K562 (cell line): ENCODE results near the gene C2orf42. TPM values are rescaled to one million over a fixed set of nuclear protein-coding genes. Genes with fewer than 3 reads are reported as not detected.

Experiments
- ATF6 ChIP-seq: sonication (generic); formaldehyde crosslinking; IDR thresholded peaks from 2 replicates; pipeline ENCODE4 v1.4.0; 2020; ENCODE audit warnings: mild to moderate bottlenecking, missing genetic modification reagents
- BCOR ChIP-seq: fragments of 450-650 bp; IDR thresholded peaks from 2 replicates; pipeline ENCODE4 v1.6.1; 2016
- BRF1 ChIP-seq: IDR thresholded peaks from 3 replicates; pipeline ENCODE4 v1.6.1; 2011; ENCODE audit warnings: borderline replicate concordance, mild to moderate bottlenecking; ENCODE audit not compliant: insufficient read length; ENCODE audit errors: extremely low read depth
- CHD2 ChIP-seq: IDR thresholded peaks from 2 replicates; pipeline ENCODE4 v1.6.1; 2011; ENCODE audit warnings: low read depth, low read length
- CHD4 ChIP-seq: fragments of 200-600 bp; sonication (generic); IDR thresholded peaks from 3 replicates; pipeline ENCODE4 v1.6.1; 2012; ENCODE audit warnings: low read depth, mild to moderate bottlenecking, mixed read lengths, low read length, inconsistent platforms; ENCODE audit not compliant: insufficient read depth, insufficient replicate concordance, poor library complexity, severe bottlenecking
- FIP1L1 ChIP-seq: fragments of 200-400 bp; formaldehyde crosslinking; IDR thresholded peaks from 2 replicates; pipeline ENCODE4 v1.6.1; 2018; ENCODE audit warnings: mild to moderate bottlenecking, low read depth, low read length; ENCODE audit not compliant: poor library complexity, severe bottlenecking
- ILK ChIP-seq: fragments of 450-650 bp; IDR thresholded peaks from 2 replicates; pipeline ENCODE4 v1.6.1; 2016; ENCODE audit warnings: missing genetic modification characterization, low read depth, mild to moderate bottlenecking, missing compliant biosample characterization, moderate library complexity, borderline replicate concordance
- KHSRP ChIP-seq: fragments of 450-650 bp; IDR thresholded peaks from 2 replicates; pipeline ENCODE4 v1.6.1; 2017
- MYBL2 ChIP-seq, 2 experiments: fragments of 450-650 bp in 1 of 2; sonication (generic) in 1 of 2; formaldehyde crosslinking in 1 of 2; IDR thresholded peaks; 2 replicates each; pipeline versions ENCODE4 v1.6.1 to v1.8.1; 2017 to 2022; ENCODE audit warnings: borderline replicate concordance in 1 of 2, inconsistent platforms in 1 of 2, low read depth in 1 of 2, mild to moderate bottlenecking in 1 of 2, missing genetic modification reagents in 1 of 2, moderate library complexity in 1 of 2
- RB1 ChIP-seq: fragments of 450-650 bp; IDR thresholded peaks from 2 replicates; pipeline ENCODE4 v1.6.1; 2017; ENCODE audit warnings: low read depth, mild to moderate bottlenecking
- SFPQ ChIP-seq: fragments of 200-400 bp; formaldehyde crosslinking; IDR thresholded peaks from 2 replicates; pipeline ENCODE4 v1.6.1; 2017; ENCODE audit warnings: mild to moderate bottlenecking, low read depth, low read length, moderate library complexity
- SIN3A ChIP-seq, 2 experiments: fragments of 150-350 bp in 1 of 2; IDR thresholded peaks; 2 replicates each; pipeline ENCODE4 v1.6.1; 2011 to 2016; ENCODE audit warnings: borderline replicate concordance in 2 of 2, low read depth in 2 of 2, low read length in 2 of 2, mild to moderate bottlenecking in 2 of 2, moderate library complexity in 2 of 2; ENCODE audit not compliant: control insufficient read depth in 1 of 2
- SLC30A9 ChIP-seq: fragments of 250-450 bp; sonication (Bioruptor Pico); IDR thresholded peaks from 2 replicates; pipeline ENCODE4 v1.8.0; 2022; ENCODE audit warnings: mild to moderate bottlenecking, moderate library complexity
- SMAD3 ChIP-seq: fragments of 450-650 bp; formaldehyde crosslinking; conservative IDR thresholded peaks from 2 replicates; pipeline ENCODE4 v1.4.0; 2020; ENCODE audit warnings: mild to moderate bottlenecking
- TSC22D4 ChIP-seq: fragments of 450-650 bp; IDR thresholded peaks from 2 replicates; pipeline ENCODE4 v1.6.1; 2016; ENCODE audit warnings: missing genetic modification characterization, missing biosample characterization, control low read depth
- ZC3H11A ChIP-seq: IDR thresholded peaks from 2 replicates; pipeline ENCODE4 v1.6.1; 2012; ENCODE audit warnings: low read depth, low read length, improper control_type of control experiment
- ZNF431 ChIP-seq: sonication (generic); formaldehyde crosslinking; IDR thresholded peaks from 2 replicates; pipeline ENCODE4 v1.8.0; 2022; ENCODE audit warnings: mild to moderate bottlenecking, missing genetic modification reagents
- ZNF785 ChIP-seq: fragments of 250-450 bp; sonication (Bioruptor Pico); IDR thresholded peaks from 2 replicates; pipeline ENCODE4 v1.4.0; 2020; ENCODE audit warnings: mild to moderate bottlenecking
- polyA plus RNA-seq, 8 experiments: library from polyadenylated mRNA; depleted of rRNA in 4 of 8; stranded (reverse) in 5 of 8; unstranded in 3 of 8; fragments of >200 nt; fragmentation: Nextera tagmentation in 2 of 8; fragmentation: Illumina TruSeq in 1 of 8; extraction: Ambion mirVana in 2 of 8; extraction: Trizol in 1 of 8; gene quantifications; 2 replicates each; pipeline versions ENCODE4 v1.2.1 to v1.2.3, GENCODE V29; 2011 to 2014; ENCODE audit warnings: inconsistent platforms in 1 of 8, missing spikeins in 1 of 8
- total RNA-seq, 7 experiments: library from RNA; depleted of rRNA in 6 of 7; stranded (reverse); fragments of >200 nt in 6 of 7; fragmentation: Illumina TruSeq in 2 of 7; extraction: Trizol in 2 of 7; gene quantifications; 2 replicates each; pipeline versions ENCODE4 v1.2.1 to v1.2.3, GENCODE V29; 2011 to 2021; ENCODE audit warnings: low replicate concordance in 1 of 7
- TF ChIP-seq, protein P1 (sequence below): fragments of 200-800 bp; sonication (Bioruptor generic); IDR thresholded peaks from 2 replicates; pipeline ENCODE4 v1.6.1; 2017; ENCODE audit warnings: missing genetic modification characterization, missing compliant biosample characterization
- TF ChIP-seq, protein P2 (sequence below): fragments of 450-650 bp; formaldehyde crosslinking; conservative IDR thresholded peaks from 2 replicates; pipeline ENCODE4 v1.4.0; 2022; ENCODE audit warnings: mild to moderate bottlenecking, missing genetic modification characterization

C2orf42 gene
- total and polyA plus RNA-seq, 9 of the 15 experiments (the other 6 are each of a cell fraction or from before 2014, with no cell fraction given) = 4.6 to 10.9 (median 7.5) TPM

DNA sequence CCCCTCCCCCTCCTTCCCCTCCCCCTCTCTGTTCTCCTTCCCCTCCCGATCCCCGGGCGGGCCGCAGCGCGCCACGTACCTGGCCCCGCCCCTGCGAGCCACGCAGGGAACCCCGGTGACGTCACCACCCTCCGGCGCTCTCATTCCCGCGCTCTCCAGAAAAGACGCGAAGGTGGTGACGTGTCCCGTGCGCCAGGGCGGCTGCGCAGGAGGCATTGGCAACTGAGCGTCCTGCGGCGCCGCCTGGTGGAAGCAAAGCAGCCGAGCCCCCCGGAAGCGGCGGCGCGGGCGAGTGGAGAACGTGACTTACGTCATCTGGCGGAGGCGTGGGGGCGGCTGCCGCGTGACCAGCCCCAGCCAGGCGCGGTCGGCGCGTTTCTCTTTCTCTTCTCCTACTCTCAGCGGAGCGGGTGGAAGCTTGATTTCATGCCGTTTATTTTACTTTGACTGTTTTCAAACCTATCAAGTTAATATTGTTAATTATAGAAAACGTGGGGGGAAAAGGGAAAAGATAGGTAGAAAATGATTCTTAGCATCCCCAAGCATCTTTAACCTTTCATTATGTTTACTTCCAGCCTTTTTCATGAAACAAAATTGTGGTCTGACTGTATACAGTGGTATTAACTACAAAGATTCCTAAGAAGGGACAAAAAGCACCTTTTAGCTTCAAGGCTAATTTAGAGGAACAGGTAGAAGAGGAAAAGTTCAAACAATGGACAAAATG, 48.1 kb downstream of the C2orf42 start (continued):
- TF ChIP-seq, protein P1, sequence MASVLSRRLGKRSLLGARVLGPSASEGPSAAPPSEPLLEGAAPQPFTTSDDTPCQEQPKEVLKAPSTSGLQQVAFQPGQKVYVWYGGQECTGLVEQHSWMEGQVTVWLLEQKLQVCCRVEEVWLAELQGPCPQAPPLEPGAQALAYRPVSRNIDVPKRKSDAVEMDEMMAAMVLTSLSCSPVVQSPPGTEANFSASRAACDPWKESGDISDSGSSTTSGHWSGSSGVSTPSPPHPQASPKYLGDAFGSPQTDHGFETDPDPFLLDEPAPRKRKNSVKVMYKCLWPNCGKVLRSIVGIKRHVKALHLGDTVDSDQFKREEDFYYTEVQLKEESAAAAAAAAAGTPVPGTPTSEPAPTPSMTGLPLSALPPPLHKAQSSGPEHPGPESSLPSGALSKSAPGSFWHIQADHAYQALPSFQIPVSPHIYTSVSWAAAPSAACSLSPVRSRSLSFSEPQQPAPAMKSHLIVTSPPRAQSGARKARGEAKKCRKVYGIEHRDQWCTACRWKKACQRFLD (CRISPR knock-in tag) = no peak; the same call in none of the 2 replicates
- no peak for TF ChIP-seq ATF6 (CRISPR knock-in tag)
- TF ChIP-seq, protein P2, sequence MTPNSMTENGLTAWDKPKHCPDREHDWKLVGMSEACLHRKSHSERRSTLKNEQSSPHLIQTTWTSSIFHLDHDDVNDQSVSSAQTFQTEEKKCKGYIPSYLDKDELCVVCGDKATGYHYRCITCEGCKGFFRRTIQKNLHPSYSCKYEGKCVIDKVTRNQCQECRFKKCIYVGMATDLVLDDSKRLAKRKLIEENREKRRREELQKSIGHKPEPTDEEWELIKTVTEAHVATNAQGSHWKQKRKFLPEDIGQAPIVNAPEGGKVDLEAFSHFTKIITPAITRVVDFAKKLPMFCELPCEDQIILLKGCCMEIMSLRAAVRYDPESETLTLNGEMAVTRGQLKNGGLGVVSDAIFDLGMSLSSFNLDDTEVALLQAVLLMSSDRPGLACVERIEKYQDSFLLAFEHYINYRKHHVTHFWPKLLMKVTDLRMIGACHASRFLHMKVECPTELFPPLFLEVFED (CRISPR knock-in tag) = peak; percentile 67; the same call in 1 of the 2 replicates
- TF ChIP-seq ZC3H11A = no peak; the same call in 1 of the 2 replicates
- TF ChIP-seq KHSRP = peak; percentile 96
- TF ChIP-seq ZNF785 = no peak
- TF ChIP-seq TSC22D4 (tag) = no peak
- peak; percentile 86 for TF ChIP-seq CHD2
- TF ChIP-seq SLC30A9 (CRISPR knock-in tag) = no peak
- TF ChIP-seq SFPQ = no peak
- TF ChIP-seq SIN3A (IDR thresholded peaks at IDR 0.05; ENCODE audit: borderline replicate concordance in 2 of 2, control insufficient read depth in 1 of 2, low read depth in 2 of 2, low read length in 2 of 2) = peak in 1 of 2 experiments; percentile 75; a peak in 1 of 4 replicates
- no peak for TF ChIP-seq ILK (tag)
- TF ChIP-seq MYBL2 (IDR thresholded peaks at IDR 0.05; ENCODE audit: low read depth) = no peak
- no peak for TF ChIP-seq MYBL2 (CRISPR knock-in tag; IDR thresholded peaks at IDR 0.05; ENCODE audit: borderline replicate concordance)
- TF ChIP-seq CHD4 = no peak
- no peak for TF ChIP-seq BRF1
- no peak; the same call in 1 of the 2 replicates for TF ChIP-seq ZNF431
- TF ChIP-seq SMAD3 (CRISPR knock-in tag) = no peak
- peak; percentile 54; the same call in 1 of the 2 replicates for TF ChIP-seq BCOR
- TF ChIP-seq FIP1L1 = peak; percentile 97
- peak; percentile 100 for TF ChIP-seq RB1
